Measurements from ENCODE around the gene DUSP3. TPM values are rescaled to one million over a fixed set of nuclear protein-coding genes. Genes with fewer than 3 reads are reported as not detected.

Gene DUSP3
- total and polyA plus RNA-seq, 4 experiments from 2014 or later = 5.8 to 13.1 (median 9.1) TPM

Other genes with a start within 250 kb of the DUSP3 start
- gene ETV4, start 232.6 kb downstream of the DUSP3 start, total RNA-seq = not detected
- not detected for gene ETV4, start 232.6 kb downstream of the DUSP3 start, polyA plus RNA-seq
- gene MEOX1, start 117.1 kb downstream of the DUSP3 start, total RNA-seq = 1 to 10 TPM; 1.7 to 2.1 TPM
- gene MEOX1, start 117.1 kb downstream of the DUSP3 start, polyA plus RNA-seq = 1 to 10 TPM; 5.1 to 8.4 TPM
- not detected for gene SOST, start 20.2 kb downstream of the DUSP3 start, total RNA-seq
- gene SOST, start 20.2 kb downstream of the DUSP3 start, polyA plus RNA-seq = not detected
- gene CFAP97D1, start 1.5 kb upstream of the DUSP3 start, total RNA-seq = not detected
- not detected for gene CFAP97D1, start 1.5 kb upstream of the DUSP3 start, polyA plus RNA-seq
- gene MPP3, start 54.2 kb upstream of the DUSP3 start, total RNA-seq = under 1 TPM in 1 of 2 experiments, not detected in 1; 0.32 TPM
- gene MPP3, start 54.2 kb upstream of the DUSP3 start, polyA plus RNA-seq = under 1 TPM in 1 of 2 donors, not detected in 1; 0.30 TPM
- gene CD300LG, start 68.2 kb upstream of the DUSP3 start, total RNA-seq = not detected
- gene CD300LG, start 68.2 kb upstream of the DUSP3 start, polyA plus RNA-seq = not detected
- gene MPP2, start 128.6 kb upstream of the DUSP3 start, total RNA-seq = 1 to 10 TPM; 2.1 to 3.0 TPM
- 1 to 10 TPM in 1 of 2 donors, under 1 TPM in 1; 0.10 to 1.0 TPM for gene MPP2, start 128.6 kb upstream of the DUSP3 start, polyA plus RNA-seq
- not detected for gene PPY, start 163.5 kb upstream of the DUSP3 start, total RNA-seq
- not detected for gene PPY, start 163.5 kb upstream of the DUSP3 start, polyA plus RNA-seq
- gene PYY, start 175.0 kb upstream of the DUSP3 start, total RNA-seq = not detected
- gene PYY, start 175.0 kb upstream of the DUSP3 start, polyA plus RNA-seq = not detected
- 1 to 10 TPM; 2.7 to 3.2 TPM for gene NAGS, start 225.6 kb upstream of the DUSP3 start, total RNA-seq
- gene NAGS, start 225.6 kb upstream of the DUSP3 start, polyA plus RNA-seq = 1 to 10 TPM in 1 of 2 donors, under 1 TPM in 1; 0.45 to 1.7 TPM
- gene TMEM101, start 236.0 kb upstream of the DUSP3 start, total RNA-seq = 10 to 100 TPM; 27.3 to 30.0 TPM
- gene TMEM101, start 236.0 kb upstream of the DUSP3 start, polyA plus RNA-seq = 10 to 100 TPM; 22.7 to 33.6 TPM